ENCODE results near the gene TLX2. TPM values are rescaled to one million over a fixed set of nuclear protein-coding genes. Genes with fewer than 3 reads are reported as not detected.

The TLX2 gene
- total and polyA plus RNA-seq, 2 of the 13 experiments (the other 11 are each of a cell fraction or from before 2014, with no cell fraction given), result 0.05 to 0.20 TPM

- peak; percentile 98 for TF ChIP-seq SAP130 (CRISPR knock-in tag; IDR thresholded peaks at IDR 0.05; ENCODE audit: low read depth)
- TF ChIP-seq PATZ1 (CRISPR knock-in tag; IDR thresholded peaks at IDR 0.05), result peak; percentile 56; the same call in 1 of the 2 replicates
- peak; percentile 79; the same call in 1 of the 2 replicates for TF ChIP-seq ZFYVE20 (CRISPR knock-in tag; IDR thresholded peaks at IDR 0.05; ENCODE audit: borderline replicate concordance, low read depth)
- TF ChIP-seq SNAPC2 (CRISPR knock-in tag; IDR thresholded peaks at IDR 0.05), result peak; percentile 84
- peak; percentile 46; the same call in 1 of the 2 replicates for TF ChIP-seq GATA4 (IDR thresholded peaks at IDR 0.05; ENCODE audit: borderline replicate concordance, low read depth)
- TF ChIP-seq IKZF4 (CRISPR knock-in tag; IDR thresholded peaks at IDR 0.05; ENCODE audit: borderline replicate concordance, low read depth, not compliant biosample characterization), result peak; percentile 90
- TF ChIP-seq SRSF4 (IDR thresholded peaks at IDR 0.05; ENCODE audit: low read depth, low read length, poor library complexity, severe bottlenecking), result no peak
- TF ChIP-seq ETS1 (CRISPR knock-in tag; IDR thresholded peaks at IDR 0.05), result peak; percentile 82; the same call in 1 of the 2 replicates
- TF ChIP-seq ADNP (CRISPR knock-in tag; IDR thresholded peaks at IDR 0.05), result no peak
- TF ChIP-seq ZNF770 (CRISPR knock-in tag; IDR thresholded peaks at IDR 0.05), result peak; percentile 77
- peak; percentile 93 for TF ChIP-seq ZHX2 (IDR thresholded peaks at IDR 0.05; ENCODE audit: low read depth)
- TF ChIP-seq ZHX2 (CRISPR knock-in tag; IDR thresholded peaks at IDR 0.05; ENCODE audit: borderline replicate concordance), result no peak
- TF ChIP-seq ZKSCAN8 (CRISPR knock-in tag; IDR thresholded peaks at IDR 0.05; ENCODE audit: borderline replicate concordance), result peak; percentile 73; the same call in 1 of the 2 replicates
These were observed 41.9 kb upstream of the TLX2 start, which contains the start of gene MRPL53 (continued) for GRCh38 chr2:74472086-74472944.

All from HepG2 (cell line).